ENCODE data around the gene TPM2.

TPM2 gene

DNA sequence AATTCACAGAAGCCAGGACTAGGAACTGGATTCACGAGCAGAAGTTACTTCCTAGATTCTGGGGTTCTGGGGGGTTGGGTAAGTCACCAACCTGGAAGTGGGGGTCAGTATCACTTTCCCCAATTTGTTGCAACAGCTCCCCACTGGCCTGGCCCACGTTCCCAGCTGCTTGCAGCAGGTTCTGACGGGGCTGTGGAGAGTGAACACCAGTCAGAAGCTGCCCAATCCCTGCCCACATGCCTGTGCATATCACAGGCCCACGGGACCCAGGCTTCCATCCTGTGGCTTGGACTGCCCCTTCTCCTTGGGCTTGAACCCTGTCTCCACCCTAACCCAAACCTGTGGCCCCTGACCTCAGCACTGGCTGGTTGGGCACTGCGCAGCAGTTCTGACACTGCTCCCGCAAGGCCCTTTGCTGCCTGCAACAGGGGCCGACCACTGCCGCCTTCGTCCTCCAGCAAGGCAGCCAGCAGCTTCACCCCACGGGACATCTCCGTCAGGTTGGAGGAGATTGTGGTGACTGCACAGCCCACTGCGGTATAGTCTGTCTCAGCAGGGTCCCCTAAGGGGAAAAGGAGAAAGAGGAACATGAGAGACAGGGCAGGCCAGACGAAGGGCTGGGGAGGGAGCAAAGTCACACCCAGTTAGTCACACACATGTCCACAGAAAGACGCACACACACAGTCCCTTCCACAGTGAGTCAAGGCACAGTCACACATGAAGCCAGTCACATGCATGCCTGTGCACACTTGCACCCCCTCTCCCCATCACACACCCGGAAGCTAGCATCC is 29.2 kb upstream of the TPM2 start:
- peak; percentile 29 for DNase-seq (ENCODE audit: low spot score)

DNA sequence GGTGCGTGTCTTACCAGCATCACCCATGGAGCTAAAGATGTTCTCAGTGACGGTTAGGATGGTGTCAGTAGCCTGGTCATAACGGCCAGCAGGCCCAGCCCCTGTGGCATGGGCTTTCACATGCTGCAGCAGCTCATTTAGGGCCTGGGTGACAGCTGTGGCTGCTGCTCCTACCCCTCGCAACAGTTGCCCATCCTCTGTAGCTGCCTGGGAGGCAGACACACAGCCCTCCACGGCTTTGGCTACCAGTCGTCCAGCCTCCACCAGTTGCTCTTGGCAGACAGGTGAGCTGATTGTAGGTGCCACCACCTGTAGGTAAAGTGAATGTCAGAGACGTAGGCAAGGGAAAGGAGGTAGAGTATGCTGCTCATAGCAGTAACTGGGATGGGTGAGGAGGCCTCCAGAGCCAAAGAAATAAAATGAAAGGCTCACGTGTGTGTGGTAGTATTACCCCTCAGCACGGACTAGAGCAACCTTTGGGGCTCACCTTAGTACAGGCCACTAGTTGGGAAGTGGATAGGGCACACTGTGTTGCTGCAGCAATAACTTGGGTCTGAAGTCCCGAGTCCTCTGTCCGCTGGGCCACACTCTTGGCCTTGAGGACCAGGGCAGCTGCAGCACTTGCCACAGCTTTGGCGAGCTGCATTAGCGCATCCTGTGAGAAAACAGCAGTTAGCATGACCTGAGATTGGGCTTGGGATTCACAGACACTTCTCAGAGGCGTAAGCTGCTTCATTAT is 27.6 kb upstream of the TPM2 start:
- DNase-seq (ENCODE audit: low spot score), result no peak

DNA sequence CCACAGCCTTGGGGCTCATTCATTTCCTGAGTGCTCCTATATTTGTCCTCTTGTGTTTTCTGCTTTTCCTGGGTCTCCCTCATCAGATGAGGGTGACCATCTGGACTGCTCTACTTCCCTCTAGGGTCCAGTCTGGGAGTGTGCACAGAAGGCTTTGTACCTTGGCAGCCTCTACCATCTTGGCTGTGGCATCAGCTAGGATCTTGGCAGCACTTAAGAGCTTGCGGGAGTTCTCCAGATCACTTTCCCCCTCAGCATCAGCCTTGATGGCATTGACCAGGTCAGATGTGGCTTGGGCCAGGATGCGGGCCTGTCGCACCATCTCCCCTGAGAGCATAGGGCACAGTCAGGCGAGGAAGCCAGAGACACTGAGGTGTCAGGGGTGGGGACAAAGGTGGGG is 26.5 kb upstream of the TPM2 start:
- peak; percentile 32 for DNase-seq (ENCODE audit: low spot score)

DNA sequence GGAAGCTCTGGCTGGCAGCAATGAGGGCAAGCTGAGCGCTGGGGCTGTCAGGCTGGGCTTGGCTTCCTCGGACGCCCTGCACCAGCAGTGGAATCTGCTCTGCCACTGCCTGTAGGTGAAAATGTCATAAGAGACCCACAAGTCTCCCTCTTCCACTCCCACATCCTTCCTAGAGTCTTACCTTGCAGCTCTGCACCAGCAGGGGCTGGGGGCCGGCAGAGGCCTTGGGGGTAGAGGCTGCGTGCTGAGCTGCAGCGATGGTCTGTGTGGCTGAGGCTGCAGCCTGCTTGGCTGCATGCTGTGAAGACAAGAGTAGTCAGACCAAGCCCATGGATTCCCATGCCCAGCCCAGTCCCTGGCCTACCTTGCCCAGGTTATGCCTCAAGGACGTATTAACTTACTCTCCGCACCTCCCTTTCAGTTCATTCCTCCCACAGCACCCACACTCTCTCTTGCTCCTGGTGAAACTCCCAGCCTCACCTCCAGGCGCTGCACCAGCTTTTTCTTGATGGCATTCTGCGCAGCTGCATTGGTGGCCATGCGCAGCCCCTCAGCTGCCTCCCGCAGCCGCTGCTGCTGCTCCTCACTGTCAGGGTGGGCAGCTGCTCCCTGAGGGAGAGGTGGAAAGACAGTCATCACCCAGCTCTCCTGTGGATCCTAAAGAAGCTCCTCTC is 25.0 kb upstream of the TPM2 start:
- DNase-seq (ENCODE audit: low spot score), result peak; percentile 24

DNA sequence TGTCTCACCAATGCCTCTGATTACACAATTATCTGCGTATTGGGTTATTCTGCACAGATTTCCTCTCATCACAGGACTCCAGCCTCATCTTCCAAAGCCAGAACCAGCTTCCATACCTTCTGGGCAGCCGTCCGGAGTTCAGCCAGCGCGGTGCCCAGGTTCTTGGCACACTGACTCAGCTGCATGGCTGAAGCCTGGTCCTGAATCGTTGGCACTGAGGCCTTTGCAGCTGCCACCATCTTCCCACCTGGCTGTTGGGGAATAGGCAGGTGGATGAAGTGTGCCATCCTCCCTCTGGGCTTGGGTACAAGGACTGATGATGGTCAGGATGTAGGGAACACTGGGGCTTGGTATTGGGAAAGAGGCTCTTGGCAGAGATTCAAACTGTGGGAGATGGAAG is 24.4 kb upstream of the TPM2 start:
- no peak for DNase-seq (ENCODE audit: low spot score)

DNA sequence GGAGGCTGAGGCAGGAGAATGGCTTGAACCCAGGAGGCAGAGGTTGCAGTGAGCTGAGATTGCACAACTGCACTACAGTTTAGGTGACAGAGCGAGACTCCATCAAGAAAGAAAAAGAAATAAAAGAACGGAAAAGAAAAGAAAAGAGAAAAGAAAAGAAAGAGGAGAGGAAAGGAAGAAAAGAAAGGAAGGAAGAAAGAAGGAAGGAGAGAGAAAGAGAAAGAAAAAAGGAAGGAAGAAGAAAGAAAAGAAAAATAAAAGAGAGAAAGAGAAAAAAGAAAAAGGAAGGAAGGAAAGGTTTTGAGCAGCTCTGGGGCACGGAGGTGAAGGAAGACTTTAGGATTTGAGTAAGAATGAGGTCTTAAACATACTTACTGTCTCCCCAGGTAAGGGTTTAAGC is 23.9 kb upstream of the TPM2 start:
- DNase-seq (ENCODE audit: low spot score), result no peak

DNA sequence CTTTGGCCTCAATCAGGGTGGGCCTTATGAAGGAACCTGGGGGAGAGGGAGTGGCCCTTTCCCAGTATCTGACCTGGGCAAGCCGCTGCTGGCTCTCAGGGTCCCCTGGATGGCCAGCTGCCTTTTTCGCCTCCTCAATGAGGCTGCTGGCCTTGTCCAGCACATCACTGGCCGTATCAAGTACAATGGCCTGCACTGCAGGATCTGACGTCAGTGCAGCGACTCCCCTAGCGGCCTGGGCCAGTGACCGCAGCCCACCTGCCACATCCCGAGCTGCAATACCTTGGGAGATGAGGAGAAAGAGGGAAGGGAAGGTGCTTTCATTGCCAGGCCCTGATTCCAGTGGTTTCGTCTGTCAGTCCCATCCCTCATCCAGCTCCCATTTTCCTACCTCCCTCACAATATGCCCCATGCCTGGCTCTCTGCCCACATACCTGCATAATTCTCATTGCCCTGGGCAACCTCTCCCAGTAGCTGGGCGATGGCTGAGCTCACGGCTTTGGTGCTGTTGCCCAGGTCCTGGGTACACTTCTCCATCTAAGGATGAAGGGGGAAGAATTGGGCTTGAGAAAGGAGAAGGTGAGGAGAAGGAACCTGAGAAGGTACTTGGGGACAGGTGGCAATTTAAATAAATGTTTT is 23.2 kb upstream of the TPM2 start:
- peak; percentile 52 for DNase-seq (ENCODE audit: low spot score)

DNA sequence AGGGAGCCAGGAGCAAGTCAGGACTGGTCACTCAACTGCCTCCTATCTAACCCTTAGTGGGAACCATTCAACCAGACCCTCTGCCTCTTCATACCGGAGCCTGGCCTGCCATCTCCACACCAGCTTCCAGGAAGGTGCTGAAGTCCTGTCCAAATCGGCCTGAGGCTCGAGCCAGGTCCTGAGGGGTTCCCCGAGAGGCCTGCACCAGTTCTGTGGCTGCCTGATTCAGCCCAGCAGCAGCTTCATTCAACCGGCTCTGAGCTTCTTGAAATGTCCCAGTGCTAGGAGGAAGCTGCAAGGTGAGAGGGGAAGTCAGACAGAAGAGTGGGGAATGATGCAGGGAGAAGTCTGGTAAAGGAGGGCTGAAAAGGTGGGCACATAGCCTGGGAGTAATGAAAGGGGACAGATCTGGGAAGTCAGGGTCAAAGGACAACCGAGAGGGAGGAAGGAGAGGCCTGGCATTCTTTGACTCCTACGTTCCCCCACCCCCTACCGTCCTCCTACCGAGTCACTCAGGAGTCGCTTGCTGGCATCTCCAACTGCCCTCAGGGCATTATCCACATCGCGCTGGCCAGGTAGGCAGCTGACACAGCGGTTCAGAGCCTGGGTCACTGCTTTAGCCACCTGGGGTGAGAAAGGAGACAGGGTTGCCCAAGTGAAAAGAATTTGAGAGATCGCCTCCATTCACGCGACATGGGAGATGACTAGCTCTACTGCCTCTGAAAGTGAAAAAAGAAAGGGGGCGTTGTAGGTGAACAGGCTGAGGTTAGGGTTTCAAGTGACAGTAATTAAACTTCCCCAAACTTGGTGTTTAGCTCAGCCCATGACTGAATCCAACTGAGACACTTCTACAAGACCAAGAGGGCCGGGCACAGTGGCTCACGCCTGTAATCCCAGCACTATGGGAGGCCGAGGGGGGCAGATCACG is 22.0 kb upstream of the TPM2 start:
- DNase-seq (ENCODE audit: low spot score), result no peak

DNA sequence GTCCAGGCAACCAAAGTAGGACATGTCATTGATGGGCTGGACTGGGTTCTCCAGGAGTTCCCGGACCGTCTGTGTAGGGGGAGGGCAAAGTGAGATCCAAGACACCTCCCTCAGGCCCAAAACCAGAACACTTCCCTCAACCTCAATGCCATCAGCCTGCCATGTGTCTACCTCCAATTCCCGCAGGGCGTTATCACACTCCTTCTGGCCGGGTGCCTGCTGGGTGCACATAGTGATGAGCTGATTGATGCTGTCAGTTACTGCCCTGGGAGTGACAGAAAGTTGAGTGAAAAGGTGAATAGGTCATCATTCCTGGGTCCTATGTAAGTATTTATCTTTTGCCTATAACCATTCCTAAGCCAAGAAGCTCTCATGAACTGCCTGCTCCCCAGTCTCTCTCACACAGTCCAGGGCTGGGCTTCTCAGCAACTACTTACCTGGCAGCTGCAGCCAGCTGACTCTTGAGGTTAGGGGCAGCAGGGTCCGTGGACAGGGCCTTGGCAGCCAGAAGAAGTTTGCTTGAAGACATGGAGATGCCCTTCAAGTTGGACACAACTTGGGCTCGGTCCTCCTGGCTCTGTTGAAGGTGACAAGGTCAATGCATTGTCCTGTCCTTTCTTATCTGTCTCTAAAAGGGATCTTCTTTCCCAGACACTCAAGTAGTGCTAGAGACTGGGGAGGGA is 21.2 kb upstream of the TPM2 start:
- no peak for DNase-seq (ENCODE audit: low spot score)

DNA sequence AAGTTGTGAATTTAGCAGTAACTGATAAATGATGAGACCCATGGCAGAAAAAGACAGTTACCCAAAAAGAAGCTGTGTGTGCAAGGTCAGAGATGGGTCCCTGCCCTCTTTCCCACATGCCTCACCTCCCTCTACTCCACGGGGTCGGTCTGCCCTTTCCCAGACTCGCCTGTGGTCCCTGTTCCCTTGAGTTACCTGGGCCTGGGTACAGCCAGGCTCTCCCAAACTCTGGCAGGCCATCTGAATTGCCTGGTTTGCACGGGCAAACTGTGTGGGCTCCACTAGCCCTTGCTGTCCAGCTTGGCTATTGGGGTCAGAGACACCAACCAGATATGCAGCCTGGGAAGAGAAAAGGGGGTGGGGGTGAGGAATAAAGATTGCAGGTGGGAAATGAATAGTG is 18.4 kb upstream of the TPM2 start:
- DNase-seq (ENCODE audit: low spot score), result no peak

DNA sequence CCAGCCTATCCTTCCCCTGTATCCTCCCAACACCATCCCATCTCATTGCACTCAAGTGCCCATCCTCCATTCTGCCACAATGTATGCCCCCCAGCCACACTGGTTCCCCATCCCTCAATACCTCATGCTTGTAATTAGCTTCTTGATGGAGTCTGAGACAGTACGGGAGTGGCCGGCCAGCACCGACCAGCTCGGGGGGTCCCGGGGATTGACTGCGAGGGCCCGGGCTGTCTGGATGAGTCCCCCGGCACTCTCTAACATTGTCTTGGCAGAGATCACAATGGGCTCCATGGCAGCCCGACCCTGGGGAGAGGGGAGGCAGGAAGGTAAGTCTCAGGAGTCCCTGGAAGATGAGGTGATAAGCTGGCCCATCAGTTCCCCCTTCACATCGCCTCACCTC is 17.2 kb upstream of the TPM2 start:
- DNase-seq (ENCODE audit: low spot score), result no peak

DNA sequence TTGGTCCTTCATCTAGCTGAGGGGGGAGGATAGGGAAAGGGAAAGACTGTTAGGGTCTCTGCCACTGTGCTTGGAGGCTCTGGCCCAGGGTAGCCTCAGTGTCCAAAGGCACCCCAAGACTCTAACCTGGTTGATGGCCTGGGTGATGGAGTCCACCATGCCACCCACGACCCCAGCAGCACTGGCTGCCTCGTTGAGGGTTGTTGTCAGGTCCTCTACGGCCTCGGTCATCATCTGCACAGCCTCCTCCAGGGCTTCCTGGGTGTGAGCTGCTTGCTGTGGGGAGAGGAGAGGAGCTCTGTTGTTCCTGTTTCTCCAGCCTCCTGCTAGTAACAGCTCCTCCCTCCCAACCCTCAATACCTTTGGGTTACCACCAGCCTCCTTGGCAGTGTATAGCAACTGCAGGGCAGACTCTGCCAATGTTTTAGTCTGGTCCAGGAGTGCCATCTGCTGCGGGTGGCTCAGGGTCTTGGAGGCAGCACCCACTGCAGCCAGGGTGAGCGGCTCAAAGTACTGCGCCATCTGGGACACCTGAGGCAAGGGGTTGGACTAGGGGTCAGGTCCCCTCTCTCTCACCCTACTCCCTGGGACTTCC is 16.2 kb upstream of the TPM2 start:
- no peak for DNase-seq (ENCODE audit: low spot score)

DNA sequence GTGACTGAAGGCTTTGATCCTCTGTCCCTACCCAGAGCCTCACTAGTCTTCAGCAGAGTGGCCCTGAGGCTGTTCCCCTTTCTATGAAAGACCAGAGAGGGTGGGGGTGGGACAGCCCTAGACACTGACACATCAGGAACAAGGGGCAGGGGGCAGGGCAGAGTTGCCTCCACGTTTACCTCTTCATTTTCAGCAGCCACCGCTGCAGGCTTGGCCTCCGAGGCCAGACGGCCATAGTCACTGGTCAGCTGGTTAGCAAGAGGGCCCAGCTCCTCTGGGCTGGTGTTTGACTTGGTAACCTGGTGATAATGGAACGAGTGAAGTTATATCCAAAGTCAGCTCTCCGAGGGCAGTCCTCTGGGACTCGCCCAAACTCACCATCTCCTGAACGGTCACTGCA is 15.6 kb upstream of the TPM2 start:
- no peak for DNase-seq (ENCODE audit: low spot score)

DNA sequence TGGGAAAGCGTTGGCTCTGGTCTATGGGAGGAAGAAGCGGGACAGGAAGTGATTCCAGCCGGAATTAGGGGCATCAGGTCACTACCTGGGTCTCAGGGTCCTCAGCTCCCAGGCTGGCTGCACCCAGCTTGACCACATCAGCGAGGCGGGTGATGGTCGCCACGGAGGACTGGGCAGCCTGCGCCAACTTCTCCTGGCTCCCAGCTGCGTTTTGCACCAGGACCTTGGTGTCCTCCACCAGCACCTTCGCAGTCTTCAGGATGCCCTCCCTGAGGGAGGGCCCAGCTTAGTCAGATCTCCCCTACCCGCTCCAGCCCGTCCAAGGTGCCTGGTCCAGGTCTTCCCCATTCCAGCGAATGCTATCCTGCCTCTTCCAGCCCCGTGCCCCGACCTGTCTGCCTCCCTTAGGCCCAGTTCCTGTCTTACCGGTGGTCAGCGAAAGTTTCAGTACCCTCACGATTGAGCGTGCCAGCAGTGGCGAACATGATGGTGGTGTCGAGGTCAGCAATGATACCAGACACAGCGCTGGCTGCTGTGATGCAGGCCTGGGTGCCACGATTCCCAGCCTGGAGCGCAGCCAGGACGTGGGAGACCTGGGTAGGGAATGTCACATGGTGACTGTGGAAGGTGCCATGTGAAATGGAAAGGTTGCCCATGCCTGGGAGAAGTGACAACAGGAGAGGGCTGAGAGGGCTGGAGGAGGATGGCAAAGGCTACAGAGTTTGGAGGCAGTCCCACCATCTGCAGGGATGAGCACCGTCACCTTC is 14.4 kb upstream of the TPM2 start:
- DNase-seq (ENCODE audit: low spot score), result no peak

DNA sequence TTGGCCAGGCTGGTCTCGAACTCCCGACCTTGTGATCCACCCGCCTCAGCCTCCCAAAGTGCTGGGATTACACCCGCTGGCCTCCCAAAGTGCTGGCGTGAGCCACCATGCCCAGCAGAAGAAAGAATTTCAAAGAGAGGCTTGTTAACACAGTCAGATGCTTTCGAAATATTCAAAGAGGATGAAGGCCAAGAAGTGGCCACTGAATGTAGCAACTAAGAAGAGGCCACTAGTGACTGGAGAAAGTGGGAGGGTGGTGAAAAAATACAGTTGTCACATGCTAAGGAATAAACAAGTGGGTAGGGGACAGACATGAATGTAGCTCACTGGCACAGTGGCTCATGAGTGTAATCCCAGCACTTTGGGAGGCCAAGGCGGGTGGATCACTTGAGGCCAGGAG is 13.0 kb upstream of the TPM2 start:
- no peak for DNase-seq (ENCODE audit: low spot score)

DNA sequence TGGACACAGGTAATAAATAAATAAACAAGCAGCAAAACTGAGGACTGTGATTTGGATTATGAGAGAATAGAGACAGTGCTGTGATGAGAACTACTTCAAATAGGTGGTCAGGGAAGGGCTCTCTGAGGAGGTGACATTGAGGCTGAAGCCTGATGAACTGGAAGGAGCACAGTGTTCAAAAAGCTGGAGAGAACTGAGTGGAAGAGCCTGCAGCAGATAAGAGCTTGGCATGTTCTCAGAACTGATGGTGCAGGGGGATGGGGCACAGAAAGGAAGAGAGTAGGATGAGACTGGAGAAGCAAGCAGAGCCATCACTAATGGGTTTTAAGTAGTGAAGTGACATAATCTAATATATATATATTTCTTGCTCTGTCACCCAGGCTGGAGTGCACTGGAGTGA is 11.2 kb upstream of the TPM2 start:
- no peak for DNase-seq (ENCODE audit: low spot score)

DNA sequence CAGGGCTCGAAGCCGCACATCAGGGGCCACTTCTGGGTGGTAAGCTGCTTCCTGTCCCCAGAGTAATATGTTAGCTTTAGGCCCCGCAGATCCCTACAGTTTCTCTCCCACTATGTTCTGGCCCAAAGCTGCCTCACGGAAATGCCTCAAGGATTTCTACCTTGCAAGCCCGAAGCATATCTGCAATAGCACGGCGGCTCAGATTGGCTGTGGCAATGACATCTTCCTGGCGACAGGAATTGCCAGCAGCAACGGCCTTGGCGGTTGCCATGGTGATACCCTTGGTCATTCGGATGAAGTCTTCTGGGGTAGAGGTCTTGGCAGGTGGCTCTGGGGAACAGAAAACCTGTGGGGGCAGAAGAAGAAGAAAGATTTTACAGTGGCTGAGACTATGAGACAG is 10.3 kb upstream of the TPM2 start:
- DNase-seq (ENCODE audit: low spot score), result no peak

DNA sequence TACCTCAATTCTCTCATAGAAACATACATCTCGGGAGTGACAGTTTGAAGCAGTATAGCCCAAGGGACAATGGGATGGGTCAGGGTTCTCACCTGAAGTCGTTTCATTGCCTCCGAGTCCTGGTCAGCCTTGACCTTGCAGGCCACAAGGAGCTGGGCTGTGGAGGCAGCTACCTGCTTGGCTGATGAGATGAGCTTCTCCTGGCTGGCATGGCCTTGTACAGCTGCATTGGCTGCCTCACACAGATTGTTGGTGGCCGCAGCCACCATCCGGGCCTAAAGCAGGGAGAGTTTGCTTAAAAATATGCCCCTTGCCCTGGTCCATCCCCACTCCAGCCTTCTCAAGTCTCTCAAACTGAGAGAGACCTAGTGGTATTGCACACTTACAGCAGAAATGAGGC is 8.5 kb upstream of the TPM2 start:
- DNase-seq (ENCODE audit: low spot score), result no peak

DNA sequence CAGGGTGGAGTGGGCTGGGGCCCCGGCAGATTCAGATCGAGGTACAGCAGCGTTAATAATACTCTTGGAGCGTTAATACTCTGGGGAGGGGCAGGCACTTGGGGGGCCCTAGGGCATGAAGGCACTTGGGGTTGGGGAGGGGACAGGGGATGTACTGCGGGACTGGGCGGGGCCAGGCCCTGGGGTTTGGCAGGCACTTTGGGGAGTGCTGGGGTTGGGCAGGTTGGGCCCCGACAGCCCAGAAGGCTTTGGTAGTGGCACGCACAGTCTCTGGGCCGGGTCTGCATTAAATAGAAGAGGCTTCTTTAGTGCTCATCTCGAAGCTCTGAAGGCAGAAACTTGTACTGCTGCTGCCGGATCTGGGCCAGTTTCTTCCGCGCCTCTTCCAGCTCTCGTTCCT is 7.8 kb upstream of the TPM2 start:
- no peak for DNase-seq (ENCODE audit: low spot score)
